ENCODE results near the gene NDUFB8. TPM values are rescaled to one million over a fixed set of nuclear protein-coding genes. Genes with fewer than 3 reads are reported as not detected.

The NDUFB8 gene
- total RNA-seq, 3 donors from 2014 or later: 169 to 222 (median 202) TPM

DNA sequence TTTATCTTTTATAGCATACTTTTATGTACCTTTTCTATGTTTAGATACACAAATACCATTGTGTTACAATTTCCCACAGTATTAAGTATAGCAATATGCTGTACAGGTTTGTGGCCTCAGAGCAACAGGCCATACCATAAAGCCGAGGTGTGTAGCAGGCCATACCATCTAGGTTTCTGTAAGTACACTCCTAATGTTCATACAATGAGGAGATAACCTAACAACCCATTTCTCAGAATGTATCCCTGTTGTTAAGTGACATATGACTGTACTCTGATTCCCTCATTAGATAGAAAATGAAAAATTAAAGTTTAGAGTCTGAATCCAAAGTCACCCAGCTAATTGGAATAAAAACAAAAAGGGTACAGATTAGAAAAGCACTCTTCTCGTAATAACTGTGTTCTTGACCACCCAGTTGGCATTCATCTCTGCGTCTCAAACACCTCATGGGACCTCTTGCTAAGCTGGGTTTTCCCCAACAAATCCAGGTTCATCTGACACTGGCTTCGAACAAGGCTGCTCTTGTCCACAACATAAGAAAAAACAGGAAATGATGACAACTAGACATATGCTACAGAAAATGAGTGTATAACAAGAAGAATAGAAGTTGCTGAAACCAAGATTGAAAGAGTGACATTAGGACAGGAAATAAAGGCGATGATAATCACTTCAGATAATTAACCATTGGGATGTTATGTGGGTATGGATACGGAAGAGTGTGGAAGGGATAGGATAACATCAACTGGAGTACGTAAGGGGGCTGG, 1.4 kb downstream of the NDUFB8 start:
- Histone ChIP-seq H3K36me3 (ENCODE audit: low read depth) (no peaks in the 10 kb centered on the region), H3K4me3 (no peak overlapping the region), H3K9me3 (no peaks in the 10 kb centered on the region), H3K4me1 (ENCODE audit: low read depth) (peaks cover 10% of the 10 kb centered on the region)
- no peak for DNase-seq
- intact Hi-C loops (cut with DNase I, micrococcal nuclease): no loop called here
- ATAC-seq: no peak
- TF ChIP-seq, protein P1, sequence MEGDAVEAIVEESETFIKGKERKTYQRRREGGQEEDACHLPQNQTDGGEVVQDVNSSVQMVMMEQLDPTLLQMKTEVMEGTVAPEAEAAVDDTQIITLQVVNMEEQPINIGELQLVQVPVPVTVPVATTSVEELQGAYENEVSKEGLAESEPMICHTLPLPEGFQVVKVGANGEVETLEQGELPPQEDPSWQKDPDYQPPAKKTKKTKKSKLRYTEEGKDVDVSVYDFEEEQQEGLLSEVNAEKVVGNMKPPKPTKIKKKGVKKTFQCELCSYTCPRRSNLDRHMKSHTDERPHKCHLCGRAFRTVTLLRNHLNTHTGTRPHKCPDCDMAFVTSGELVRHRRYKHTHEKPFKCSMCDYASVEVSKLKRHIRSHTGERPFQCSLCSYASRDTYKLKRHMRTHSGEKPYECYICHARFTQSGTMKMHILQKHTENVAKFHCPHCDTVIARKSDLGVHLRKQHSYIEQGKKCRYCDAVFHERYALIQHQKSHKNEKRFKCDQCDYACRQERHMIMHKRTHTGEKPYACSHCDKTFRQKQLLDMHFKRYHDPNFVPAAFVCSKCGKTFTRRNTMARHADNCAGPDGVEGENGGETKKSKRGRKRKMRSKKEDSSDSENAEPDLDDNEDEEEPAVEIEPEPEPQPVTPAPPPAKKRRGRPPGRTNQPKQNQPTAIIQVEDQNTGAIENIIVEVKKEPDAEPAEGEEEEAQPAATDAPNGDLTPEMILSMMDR (IDR thresholded peaks at IDR 0.05): no peak

DNA sequence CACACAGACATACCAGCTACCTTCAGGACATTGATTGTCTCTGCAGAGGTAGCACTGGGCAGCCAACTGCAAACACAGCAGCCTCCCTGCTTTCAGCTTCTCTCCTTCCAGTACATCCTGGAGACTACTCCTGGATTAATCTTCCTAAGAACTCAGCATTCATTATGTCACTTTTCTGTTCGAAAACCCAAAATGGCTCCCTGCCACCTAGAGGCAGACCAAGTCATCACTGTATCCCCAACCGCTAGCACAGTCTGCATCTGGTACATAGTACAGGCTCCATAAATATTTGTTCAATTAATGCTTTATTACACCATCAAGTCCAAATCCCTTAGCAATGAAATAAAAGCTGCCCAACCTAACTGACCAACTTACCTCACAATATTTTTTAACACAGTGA, 5.0 kb downstream of the NDUFB8 start:
- H3K4me1 ChIP-seq (ENCODE audit: low read depth): peaks cover 11% of the 10 kb centered on the region
- no peaks in the 10 kb centered on the region for H3K9me3 ChIP-seq
- no peaks in the 10 kb centered on the region for H3K36me3 ChIP-seq (ENCODE audit: low read depth)
- H3K4me3 ChIP-seq: no peak overlapping the region
- DNase-seq (no peak), ATAC-seq (no peak)
- intact Hi-C loops (cut with DNase I, micrococcal nuclease): no loop called here
- TF ChIP-seq, protein P1 (IDR thresholded peaks at IDR 0.05): no peak

DNA sequence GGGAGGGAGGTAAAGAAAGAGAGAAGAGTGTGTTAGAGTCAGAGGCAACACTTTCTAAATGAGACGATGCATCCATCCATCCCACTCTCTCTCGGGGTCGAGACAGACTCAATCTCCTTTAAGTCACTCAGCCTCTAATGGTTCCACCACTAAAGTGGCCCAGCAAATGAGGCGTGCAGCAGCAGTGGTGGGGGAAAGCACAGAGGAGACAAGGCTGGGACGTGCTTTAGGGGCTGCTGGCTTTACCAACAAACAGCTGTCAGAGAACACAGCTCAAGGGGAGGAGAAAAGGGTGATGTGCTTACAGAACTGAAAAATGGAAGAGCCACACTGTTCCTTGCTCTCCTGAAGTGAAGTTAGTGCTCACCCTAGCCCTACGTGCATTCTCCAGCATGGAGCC, 5.5 kb downstream of the NDUFB8 start:
- H3K36me3 ChIP-seq (ENCODE audit: low read depth): no peaks in the 10 kb centered on the region
- no peaks in the 10 kb centered on the region for H3K9me3 ChIP-seq
- no peak overlapping the region for H3K4me3 ChIP-seq
- ATAC-seq (no peak), DNase-seq (no peak)
- intact Hi-C loops (cut with DNase I, micrococcal nuclease): no loop called here
- peaks cover 15% of the 10 kb centered on the region for H3K4me1 ChIP-seq (ENCODE audit: low read depth)
- TF ChIP-seq, protein P1 (IDR thresholded peaks at IDR 0.05): no peak

DNA sequence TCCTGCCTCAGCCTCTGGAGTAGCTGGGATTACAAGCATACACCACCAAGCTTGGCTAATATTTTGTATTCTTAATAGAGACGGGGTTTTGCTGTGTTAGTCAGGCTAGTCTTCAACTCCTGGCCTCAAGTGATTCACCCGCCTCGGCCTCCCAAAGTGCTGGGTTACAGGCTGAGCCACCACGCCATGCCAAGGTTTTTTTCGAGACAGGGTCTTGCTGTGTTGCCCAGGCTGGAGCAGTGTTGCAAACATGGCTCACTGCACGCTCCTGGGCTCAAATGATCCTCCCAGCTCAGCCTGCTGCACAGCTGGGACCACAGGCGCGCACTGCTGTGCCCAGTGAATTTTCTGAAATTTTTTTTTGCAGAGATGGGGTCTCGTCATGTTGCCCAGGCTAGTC, 6.7 kb downstream of the NDUFB8 start:
- peaks cover 13% of the 10 kb centered on the region for H3K4me1 ChIP-seq (ENCODE audit: low read depth)
- intact Hi-C loops (cut with DNase I, micrococcal nuclease): no loop called here
- TF ChIP-seq, protein P1 (IDR thresholded peaks at IDR 0.05): no peak
- no peak for ATAC-seq
- no peaks in the 10 kb centered on the region for H3K9me3 ChIP-seq
- no peak for DNase-seq
- H3K4me3 ChIP-seq: no peak overlapping the region
- H3K36me3 ChIP-seq (ENCODE audit: low read depth): no peaks in the 10 kb centered on the region

DNA sequence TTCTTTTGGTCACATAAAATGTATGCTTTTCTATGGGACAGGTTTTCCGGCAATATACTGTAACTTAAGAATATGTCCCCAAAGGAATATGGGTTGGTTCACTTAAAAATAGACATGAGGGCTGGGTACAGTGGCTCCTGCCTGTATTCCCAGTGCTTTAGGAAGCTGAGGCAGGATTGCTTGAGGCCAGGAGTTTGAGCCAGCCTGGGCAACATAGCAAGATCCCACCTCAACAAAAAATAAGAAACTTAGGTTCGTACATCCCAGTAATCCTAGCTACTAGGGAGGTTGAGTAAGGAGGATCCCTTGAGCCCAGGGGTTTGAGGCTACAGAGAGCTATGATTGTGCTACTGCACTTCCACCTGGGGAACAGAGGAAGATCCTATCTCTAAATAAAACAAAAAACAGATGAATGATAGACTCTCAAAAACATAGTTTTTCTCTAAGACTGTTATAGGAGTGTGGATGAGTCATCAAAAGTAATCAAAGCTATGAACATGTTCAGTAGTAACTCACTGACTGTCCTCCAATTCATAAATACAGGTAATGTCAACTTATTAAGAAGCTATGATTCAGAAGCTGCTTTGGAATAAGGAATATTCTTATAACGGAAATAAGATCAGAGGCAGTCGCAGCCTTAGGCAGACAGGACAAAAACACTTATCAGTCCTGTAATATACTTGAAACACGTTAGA, 7.4 kb downstream of the NDUFB8 start:
- DNase-seq: no peak
- ATAC-seq: no peak
- no peaks in the 10 kb centered on the region for H3K9me3 ChIP-seq
- intact Hi-C loops (cut with DNase I, micrococcal nuclease): no loop called here
- no peak overlapping the region for H3K4me3 ChIP-seq
- H3K36me3 ChIP-seq (ENCODE audit: low read depth): no peaks in the 10 kb centered on the region
- TF ChIP-seq, protein P1 (IDR thresholded peaks at IDR 0.05): no peak
- H3K4me1 ChIP-seq (ENCODE audit: low read depth): peaks cover 10% of the 10 kb centered on the region
